Activated T-helper 1 cell treated with Interleukin-2 at 50 U/mL for 16 hours (primary cell): ENCODE measurements around the gene DALRD3.

ENCODE experiments used
- DNase-seq: peaks from one replicate; pipeline ENCODE4 v3.0.0-alpha.2; 2020; ENCODE audit warnings: low read depth

Gene DALRD3, protein sequence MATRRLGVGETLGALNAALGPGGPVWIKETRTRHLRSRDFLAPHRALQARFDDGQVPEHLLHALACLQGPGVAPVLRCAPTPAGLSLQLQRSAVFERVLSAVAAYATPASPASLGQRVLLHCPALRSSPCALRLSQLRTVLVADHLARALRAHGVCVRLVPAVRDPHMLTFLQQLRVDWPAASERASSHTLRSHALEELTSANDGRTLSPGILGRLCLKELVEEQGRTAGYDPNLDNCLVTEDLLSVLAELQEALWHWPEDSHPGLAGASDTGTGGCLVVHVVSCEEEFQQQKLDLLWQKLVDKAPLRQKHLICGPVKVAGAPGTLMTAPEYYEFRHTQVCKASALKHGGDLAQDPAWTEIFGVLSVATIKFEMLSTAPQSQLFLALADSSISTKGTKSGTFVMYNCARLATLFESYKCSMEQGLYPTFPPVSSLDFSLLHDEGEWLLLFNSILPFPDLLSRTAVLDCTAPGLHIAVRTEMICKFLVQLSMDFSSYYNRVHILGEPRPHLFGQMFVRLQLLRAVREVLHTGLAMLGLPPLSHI

DNA sequence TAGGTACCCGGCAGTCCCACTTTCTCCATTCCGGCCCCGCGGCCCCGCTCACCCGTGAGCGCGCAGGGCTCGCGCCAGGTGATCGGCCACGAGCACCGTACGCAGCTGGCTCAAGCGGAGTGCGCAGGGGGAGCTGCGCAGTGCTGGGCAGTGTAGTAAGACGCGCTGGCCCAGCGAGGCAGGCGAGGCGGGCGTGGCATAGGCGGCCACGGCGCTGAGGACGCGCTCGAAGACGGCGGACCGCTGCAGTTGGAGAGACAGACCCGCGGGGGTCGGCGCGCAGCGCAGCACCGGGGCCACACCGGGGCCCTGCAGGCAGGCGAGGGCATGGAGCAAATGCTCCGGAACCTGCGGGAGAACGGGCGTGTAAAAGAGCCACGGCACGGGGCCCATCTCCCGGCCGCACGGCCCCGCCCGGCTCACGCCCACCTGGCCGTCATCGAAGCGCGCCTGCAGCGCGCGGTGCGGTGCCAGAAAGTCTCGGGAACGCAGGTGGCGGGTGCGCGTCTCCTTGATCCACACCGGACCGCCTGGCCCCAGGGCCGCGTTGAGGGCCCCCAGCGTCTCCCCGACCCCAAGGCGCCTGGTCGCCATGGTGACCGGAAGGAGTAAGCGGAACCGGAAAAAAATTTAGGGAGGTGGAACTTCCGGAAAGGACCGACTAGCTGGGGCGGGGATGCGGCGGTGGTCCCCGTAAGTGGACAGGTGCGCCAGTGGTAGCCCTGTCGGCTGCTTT, at the start of gene DALRD3:
DALRD3 (minus strand) TSS at position 610 of the 736 bp plus-strand sequence; CDS start at position 594, 16 bp downstream.
- peak; percentile 26 for DNase-seq

DNA sequence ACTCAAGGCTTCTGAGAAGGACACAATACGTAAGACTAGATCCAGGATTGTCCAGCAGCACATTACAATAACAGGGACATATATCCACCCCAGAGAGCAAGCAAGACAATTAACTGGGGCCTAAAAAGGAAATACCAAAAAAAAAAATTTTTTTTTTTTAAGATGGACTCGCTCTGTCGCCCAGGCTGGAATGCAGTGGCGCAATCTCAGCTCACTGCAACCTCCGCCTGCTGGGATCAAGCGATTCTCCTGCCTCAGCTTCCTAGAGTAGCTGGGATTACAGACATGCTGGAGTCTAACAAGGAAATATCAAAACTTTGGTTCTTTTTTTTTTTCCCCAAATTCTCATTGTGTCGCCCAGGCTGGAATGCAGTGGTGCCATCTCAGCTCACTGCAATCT, 39.6 kb upstream of the DALRD3 start:
- no peak for DNase-seq

DNA sequence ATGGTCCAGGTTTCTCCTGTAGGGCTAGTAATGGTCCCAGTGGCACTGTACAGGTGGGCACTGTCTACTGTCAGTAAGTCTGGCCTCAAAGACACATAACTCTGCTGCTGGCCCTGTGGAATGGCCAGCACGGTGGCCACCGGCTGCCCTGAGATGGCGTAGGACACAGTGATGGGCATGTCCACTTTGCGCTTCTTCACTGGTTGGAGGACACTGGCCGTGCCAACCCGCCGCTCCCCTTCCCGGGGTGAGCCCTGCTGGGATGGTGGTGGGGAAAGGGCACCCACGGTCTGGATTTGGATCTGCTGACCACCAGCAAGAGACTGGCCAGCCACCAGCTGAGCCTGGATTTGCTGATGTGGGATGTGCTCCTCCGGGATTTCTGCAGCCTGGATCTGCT, 38.9 kb upstream of the DALRD3 start:
- DNase-seq, result no peak

DNA sequence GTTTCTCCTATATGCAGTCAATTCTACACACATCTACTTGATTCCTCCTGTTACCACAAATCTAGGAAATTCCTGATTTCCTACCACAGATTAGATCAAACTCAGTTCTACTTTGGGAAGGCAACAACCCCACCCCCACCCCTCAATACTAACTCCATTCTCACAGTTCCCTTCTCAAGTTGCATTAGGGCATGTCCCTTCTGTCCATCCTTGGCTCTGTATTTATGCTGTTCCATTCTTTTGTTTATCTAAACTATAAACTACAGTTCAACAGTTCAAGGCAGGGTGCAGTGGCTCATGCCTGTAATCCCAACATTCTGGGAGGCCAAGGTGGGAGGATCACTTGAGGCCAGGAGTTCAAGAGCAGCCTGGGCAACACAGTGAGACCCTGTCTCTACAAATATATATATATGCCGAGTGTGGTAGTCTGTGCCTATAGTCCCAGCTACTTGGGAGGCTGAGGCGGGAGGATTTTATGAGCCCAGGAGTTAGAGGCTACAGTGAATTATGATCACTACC, 36.0 kb upstream of the DALRD3 start:
- no peak for DNase-seq

DNA sequence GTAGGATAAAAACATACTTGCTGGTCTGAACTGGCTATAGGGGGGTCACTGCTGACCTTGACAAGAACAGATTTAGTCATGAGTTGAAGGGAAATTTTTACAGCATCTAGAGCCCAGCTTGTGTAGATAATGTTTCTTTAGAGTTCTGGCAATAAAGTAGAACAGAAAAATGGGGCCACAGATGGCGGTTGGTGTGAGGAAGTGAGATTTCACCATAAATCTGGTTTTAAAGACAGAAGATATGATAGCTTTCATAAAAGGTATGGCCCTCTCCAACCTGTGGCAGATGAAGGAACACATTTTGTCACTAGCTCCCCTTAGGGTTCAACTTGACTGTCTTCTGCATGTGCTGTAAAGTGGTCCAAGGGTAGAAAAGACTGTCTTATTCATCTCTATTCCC, 35.2 kb upstream of the DALRD3 start:
- DNase-seq, result no peak

DNA sequence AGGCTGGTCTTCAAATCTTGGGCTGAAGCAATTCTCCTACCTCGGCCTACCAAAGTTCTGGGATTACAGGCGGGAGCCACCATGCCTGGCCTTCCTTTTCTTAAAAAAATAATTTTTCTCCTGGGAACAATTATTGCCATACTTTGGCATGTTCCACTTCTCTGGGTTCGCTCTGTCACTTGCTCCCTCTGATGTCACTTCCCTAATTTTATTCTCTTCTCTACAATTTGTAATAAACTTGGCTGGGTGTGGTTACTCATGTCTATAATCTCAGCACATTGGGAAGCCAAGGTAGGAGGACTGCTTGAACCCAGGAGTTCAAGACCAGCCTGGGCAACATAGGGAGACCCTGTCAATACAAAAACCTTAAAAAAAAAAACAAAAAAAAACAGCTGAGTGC, 16.9 kb upstream of the DALRD3 start:
- no peak for DNase-seq

DNA sequence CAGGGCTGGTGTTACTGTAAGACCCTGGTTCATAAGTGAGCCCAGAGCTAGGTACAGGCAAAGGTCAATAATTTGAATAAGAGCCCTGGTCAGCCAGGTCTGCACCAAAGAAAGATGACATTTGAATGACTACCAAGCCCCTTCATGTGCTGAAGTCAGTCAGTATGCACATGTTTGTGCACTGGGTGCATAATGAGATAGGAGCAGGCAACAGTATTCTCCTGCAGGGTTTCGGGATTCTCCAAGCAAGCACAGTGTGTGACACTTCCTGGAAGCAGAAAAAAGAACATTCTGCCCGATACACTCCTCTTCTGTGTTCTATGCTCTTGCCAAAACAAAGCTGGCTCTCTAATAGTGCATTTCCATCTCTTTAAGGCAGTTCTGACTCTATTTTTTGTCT, 16.3 kb upstream of the DALRD3 start:
- DNase-seq, result no peak

DNA sequence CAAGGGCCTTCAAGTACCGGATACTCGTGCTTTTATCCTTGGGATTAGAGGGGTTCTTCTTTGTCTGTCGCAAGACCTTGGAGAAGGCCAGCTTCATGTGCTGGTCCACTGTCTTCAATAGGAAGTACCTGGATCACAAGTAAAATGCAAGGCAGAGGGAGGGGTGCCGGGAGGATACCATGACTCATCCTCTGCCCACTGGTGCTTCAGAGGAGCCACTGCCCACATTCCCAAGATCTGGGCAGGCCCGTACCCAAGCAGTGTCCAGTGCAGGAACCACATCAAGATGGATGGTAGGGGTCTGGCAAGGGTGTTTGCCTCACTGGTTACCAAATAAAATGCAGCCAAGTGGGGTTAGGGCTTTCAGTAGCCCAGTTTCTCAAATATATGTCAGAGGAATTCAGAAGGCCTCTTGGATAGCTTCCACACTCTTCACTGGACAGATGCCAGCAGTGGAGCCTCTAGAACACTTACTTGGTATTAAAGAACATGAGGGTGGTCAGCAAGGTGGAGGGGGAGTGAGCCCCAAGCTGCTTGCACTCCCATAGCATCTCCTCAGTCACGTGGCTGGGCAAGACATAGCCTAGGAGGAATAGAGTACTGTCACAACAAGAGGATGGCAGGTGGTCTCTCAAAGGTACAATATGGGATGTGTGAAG, 14.4 kb upstream of the DALRD3 start:
- no peak for DNase-seq

DNA sequence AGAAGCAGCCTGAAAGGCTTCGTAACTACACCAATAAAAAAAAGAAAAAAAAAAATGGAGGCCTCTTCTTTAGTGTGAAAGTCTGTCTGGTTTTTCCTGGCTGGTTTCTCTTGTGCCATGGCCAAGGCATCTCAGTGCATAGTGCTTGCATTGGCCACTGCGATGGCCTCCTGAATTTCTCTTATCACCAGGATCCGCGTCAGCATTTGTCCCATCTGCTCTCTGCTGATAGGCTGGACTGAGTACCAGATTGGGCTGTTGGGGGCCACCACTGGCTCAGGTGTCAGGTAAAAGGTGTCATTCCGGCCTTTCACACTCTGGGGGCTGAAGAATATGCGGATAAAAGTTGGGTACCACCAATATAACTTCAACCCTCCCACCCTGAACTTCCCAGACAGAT, 11.9 kb upstream of the DALRD3 start:
- no peak for DNase-seq

DNA sequence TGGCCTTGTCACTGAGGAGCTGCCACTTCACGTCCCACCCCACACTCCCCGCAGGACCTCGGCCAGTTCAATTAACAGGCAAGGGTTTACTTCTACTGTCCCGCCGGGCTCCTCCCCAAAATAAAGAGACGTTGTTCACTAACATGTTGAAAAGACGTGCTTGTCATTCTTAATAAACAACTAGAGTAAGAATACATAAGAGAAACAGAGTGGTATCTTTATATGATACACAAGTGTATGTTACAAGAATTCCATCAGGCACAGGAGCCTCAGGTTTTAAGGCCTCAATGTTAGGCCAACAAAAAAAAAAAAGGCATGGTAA, 11.1 kb upstream of the DALRD3 start:
- no peak for DNase-seq

DNA sequence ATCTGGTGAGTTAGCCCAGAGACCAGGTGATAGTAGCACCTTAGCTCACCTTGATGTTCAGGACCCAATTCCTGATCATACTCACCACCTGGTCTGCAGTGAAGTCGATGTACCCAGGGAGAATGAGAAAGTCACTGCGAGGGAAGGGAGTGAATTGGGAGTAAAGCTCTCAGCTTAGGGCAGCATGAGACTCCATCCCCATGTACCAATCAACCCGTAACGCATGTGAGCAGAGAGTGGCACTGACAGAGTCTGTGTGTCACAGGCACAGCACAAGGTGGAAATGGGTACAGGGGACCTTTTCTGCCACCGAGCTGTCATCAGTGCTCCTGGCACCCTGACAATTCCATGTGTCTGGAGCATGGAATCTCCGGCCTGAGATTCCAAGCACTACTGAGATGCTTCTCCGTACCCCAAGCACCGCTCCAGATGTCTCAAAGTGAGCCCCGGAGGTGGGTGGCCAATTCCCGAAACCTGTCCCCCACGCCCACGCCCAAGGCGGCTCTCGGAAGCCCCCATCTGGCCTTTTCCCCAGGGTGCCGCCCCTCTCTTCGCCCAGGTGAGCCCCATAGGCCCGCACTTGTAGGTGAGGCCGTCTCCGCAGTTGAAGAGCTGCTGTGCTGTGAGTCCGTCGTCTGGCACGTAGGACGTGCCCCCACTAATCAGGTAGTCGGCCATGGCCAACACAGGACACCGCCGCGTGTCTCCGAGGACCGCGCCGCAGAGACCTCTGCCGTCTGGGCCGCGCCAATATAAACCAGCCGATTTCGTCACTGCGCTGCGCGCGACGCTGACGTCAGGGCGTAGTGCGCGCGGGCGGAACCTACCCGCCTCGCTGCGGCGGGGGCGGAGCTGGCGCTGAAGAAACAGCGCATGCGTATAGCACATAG, 10.5 kb upstream of the DALRD3 start, which contains the start of gene IMPDH2:
IMPDH2 (minus strand) TSS at position 726 of the 890 bp plus-strand sequence; CDS start at position 678, 48 bp downstream.
- peak; percentile 90 for DNase-seq

DNA sequence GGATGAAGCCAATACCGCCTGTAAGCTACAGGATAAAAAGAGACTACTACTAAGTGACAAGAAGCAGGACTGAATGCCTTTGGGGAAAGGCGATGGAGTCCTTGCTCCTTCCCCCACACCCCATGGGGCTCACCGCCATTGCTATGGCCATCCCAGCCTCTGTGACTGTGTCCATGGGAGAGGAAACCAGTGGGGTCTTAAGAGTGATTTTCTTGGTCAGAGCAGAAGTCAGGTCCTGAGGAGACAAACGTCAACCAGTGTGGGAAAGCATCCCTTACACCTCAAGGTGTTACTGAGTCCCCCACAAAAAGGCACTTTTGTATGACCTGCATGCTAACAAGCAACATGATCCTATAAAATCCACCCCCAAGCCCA, 9.9 kb upstream of the DALRD3 start:
- DNase-seq, result no peak

DNA sequence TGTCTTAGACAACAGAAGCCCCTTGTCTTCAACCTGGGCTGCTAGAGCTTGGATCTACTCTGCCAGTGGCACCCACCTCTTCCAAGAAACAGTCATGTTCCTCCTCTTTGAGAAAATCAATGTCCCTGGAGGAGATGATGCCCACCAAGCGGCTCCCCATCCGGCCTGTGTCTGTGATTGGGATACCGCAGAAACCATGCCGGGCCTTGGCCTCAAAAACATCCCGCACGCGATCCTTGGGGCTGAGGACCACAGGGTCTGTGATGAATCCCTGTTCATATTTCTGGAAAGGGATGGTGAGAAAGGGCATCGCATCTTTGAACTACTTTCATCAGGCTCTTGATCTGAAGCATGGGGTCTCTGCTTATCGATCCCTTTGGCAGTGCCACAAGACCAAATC, 9.3 kb upstream of the DALRD3 start:
- DNase-seq, result no peak

DNA sequence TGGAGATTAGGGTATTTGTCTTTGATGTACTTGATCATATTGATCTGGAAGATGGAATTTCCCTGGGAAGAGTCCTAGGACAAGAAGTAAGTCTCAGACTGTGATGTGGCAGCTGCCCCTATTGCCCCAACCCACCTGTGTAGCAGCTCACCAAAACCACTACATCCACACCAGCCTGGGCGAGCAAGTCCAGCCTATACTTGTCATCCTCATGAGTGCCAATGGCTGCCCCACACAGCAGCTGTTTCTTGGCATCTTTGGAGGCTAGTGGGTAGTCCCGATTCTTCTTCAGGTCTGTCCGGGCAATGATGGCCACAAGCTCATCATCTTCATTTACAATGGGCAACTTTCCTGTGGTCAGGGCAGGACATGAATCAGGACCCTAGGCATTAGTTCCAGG, 8.2 kb upstream of the DALRD3 start:
- no peak for DNase-seq

DNA sequence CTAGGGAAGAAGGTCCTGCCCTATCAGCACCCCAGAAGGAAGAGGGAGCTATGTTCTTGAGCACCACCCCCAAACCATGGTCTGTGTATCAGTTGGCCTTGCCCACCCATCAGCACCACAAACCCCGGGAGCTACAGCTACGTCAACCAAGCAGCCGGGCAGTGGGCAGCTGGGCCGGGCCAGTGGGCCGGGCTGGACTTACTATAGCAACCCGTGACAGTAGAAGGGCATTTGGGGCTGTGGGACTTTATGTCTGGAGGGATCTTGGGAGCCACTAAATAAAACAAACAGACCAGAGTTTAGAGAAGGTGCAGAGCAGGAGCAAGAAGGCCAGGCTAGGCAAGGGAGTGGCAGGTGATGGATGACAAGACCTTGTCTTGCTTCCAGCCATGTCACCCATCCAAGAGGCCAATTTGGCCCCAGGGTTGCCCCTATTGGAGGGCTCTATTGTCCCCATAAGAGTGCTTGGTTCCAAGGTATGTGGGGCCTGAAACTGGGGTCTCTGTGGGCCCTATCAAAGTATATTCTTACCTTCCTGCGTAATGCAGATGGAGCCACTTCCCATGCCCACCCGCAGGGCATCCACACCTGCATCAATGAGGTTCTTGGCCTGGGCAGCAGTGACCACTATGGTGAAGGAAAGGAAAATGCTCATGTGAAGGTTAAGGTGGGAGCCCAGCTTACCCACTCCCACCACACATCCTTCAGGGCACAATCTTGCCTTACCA, 7.6 kb upstream of the DALRD3 start:
- DNase-seq, result no peak

DNA sequence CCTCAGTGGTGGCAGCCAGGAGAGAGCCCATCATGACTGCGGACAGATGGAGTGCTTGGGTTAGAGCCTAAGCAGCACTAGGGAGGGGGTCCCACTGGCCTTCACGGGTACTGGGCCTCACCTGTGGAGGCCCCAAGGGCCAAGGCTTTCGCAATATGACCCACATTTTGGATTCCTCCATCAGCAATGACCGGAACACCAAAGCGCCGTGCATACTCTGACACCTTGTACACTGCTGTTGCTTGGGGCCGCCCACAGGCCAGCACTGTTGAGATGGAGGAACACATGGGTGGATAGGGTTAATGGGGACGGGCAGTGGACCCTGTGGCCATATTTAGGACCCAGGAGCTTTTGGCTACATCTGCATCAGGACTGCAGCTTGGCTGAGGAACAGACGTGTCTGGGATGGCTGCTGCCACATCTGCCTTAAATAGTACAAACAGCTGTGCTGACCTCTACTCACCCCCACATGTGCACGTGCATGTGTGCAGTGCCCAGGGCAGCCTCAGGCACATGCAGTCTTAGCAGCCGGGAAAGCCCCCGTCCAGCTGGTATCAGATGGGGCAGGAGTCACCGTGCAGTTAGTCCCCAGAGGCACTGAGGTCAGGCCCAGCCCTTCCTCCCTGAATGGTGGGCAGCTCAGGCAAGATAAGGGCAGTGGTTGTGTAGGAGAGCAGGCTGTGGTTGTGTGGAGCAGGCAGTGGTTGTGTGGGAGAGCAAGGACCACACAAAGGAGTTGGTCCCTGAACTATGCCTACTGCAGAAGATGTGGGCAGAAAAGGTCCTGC, 6.8 kb upstream of the DALRD3 start:
- no peak for DNase-seq

DNA sequence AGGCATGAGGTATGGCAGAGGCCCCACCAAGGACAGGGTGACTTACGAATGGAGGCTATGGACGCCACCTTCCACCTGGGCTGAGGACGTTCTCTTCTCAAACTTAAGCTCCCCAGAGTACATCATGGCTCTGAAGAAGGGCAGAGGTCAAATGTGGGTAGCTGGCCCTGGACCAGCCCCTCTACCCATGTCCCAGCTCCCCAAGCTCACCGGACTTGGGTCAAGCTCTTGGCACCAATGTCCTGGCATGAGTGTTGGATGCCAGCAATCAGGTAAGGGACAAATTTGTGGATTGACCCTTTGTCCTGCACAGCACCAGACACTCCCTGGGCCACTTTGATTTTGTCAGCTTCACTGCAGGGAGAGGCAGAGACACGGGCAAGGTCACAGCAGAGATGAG, 6.1 kb upstream of the DALRD3 start:
- DNase-seq, result no peak

DNA sequence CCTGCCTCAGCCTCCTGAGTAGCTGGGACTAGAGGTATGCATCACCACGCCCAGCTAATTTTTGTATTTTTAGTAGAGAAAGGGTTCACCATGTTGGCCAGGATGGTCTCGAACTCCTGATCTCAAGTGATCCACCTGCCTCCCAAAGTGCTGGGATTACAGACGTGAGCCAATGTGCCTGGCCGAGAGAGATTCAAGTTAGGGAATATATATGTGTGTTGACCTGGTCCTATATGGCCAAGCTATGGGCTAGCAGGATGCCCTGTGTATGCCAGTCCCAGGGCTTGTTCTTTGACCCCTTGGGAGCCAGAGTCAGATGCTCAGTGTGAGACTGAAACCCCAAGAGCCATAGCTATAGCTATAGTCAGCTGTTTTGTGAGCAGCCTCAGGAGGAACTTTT, 5.4 kb upstream of the DALRD3 start:
- no peak for DNase-seq

DNA sequence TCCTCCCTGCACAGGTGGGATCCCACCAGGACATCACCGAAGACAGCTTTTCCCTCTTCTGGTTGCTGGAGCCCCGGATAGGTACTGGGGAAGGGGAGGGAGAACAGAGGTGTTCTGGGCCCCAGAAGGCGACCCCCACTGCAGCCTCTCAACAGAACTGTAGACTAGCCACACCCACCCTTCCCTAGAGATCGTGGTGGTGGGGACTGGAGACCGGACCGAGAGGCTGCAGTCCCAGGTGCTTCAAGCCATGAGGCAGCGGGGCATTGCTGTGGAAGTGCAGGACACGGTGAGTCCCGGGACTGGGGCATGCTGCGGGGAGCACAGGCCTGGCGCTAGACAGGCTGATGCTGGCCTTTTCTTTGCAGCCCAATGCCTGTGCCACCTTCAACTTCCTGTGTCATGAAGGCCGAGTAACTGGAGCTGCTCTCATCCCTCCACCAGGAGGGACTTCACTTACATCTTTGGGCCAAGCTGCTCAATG, 4.3 kb upstream of the DALRD3 start:
- DNase-seq, result no peak
